Tibial nerve (tissue), 3 donors: ENCODE data around the gene TFB1M.

Experiments used
- POLR2A ChIP-seq, 2 donors: fragments of 450-650 bp; IDR thresholded peaks; one replicate each; pipeline ENCODE4 v1.6.1; 2017; ENCODE audit warnings: antibody characterized with exemption in 2 of 2, mild to moderate bottlenecking in 2 of 2, moderate library complexity in 2 of 2
- TF ChIP-seq, protein P1 (sequence below), 5 experiments: fragments of 200-600 bp in 3 of 5; fragments of 450-650 bp in 2 of 5; sonication (generic) in 3 of 5; IDR thresholded peaks; one replicate each; pipeline ENCODE4 v1.5.1; 2016 to 2019; ENCODE audit warnings: antibody characterized with exemption in 5 of 5, mild to moderate bottlenecking in 3 of 5, moderate library complexity in 2 of 5

- TF ChIP-seq POLR2A (IDR thresholded peaks at IDR 0.05) = no peak
- TF ChIP-seq, protein P1, sequence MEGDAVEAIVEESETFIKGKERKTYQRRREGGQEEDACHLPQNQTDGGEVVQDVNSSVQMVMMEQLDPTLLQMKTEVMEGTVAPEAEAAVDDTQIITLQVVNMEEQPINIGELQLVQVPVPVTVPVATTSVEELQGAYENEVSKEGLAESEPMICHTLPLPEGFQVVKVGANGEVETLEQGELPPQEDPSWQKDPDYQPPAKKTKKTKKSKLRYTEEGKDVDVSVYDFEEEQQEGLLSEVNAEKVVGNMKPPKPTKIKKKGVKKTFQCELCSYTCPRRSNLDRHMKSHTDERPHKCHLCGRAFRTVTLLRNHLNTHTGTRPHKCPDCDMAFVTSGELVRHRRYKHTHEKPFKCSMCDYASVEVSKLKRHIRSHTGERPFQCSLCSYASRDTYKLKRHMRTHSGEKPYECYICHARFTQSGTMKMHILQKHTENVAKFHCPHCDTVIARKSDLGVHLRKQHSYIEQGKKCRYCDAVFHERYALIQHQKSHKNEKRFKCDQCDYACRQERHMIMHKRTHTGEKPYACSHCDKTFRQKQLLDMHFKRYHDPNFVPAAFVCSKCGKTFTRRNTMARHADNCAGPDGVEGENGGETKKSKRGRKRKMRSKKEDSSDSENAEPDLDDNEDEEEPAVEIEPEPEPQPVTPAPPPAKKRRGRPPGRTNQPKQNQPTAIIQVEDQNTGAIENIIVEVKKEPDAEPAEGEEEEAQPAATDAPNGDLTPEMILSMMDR (IDR thresholded peaks at IDR 0.05) = no peak
Measured at GRCh38 chr6:155232848-155233247, 81.4 kb downstream of the TFB1M start.
